ENCODE data around the gene GALNT12. TPM values are rescaled to one million over a fixed set of nuclear protein-coding genes. Genes with fewer than 3 reads are reported as not detected.

The GALNT12 gene
- total RNA-seq, 1 donor from 2014 or later = 11.1 TPM

Other genes with a start within 250 kb of the GALNT12 start
- gene GABBR2, start 98.7 kb upstream of the GALNT12 start, total RNA-seq (ENCODE audit: insufficient read depth, low replicate concordance) = 0.24 TPM
- gene ANKS6, start 11.1 kb upstream of the GALNT12 start, total RNA-seq (ENCODE audit: insufficient read depth, low replicate concordance) = 16.6 TPM
- gene COL15A1, start 136.2 kb downstream of the GALNT12 start, total RNA-seq (ENCODE audit: insufficient read depth, low replicate concordance) = 348 TPM